ENCODE data around the gene NCK2.

NCK2 gene

DNA sequence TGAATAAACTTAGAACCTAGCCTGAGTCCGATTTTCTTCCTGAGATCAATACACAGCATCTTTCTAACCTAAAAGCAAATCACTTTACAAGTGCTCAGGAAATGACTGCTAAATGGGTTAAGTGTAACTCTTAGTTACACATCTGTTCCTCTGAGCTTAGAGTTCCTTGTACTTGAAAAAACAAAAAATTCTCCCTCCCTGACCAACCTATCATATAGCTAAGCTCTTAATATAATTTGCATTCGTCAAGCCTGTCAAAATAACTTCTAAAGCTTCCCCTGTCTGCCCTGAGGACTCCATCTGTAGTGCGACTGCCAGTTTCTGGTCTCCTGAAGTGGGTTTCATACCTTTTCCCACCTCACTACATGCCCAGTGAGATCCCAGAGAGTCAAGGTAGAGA lies 190.4 kb downstream of the NCK2 start:
- no peak for DNase-seq

GRCh38 chr2:105936954-105937353 lies 192.2 kb downstream of the NCK2 start:
- DNase-seq = no peak

GRCh38 chr2:105937498-105938097 lies 192.9 kb downstream of the NCK2 start:
- DNase-seq = no peak
